Body of pancreas (tissue), 4 donors: ENCODE results near the gene CDK14.

Experiments used
- CTCF ChIP-seq, 7 experiments: fragments of 450-650 bp in 4 of 7; fragments of 200-600 bp in 3 of 7; sonication (generic) in 3 of 7; IDR thresholded peaks; one replicate each; pipeline ENCODE4 v1.5.1; 2016 to 2019; ENCODE audit warnings: antibody characterized with exemption in 7 of 7
- POLR2A ChIP-seq, 3 donors: fragments of 450-650 bp; IDR thresholded peaks; one replicate each; pipeline ENCODE4 v1.6.1; 2016; ENCODE audit warnings: antibody characterized with exemption in 3 of 3, mild to moderate bottlenecking in 2 of 3

GRCh38 chr7:90681336-90682022, 85.4 kb downstream of the CDK14 start:
- no peak for TF ChIP-seq CTCF (IDR thresholded peaks at IDR 0.05)
- no peak for TF ChIP-seq POLR2A (IDR thresholded peaks at IDR 0.05)
